ENCODE data around the gene EMX1.

EMX1 gene

DNA sequence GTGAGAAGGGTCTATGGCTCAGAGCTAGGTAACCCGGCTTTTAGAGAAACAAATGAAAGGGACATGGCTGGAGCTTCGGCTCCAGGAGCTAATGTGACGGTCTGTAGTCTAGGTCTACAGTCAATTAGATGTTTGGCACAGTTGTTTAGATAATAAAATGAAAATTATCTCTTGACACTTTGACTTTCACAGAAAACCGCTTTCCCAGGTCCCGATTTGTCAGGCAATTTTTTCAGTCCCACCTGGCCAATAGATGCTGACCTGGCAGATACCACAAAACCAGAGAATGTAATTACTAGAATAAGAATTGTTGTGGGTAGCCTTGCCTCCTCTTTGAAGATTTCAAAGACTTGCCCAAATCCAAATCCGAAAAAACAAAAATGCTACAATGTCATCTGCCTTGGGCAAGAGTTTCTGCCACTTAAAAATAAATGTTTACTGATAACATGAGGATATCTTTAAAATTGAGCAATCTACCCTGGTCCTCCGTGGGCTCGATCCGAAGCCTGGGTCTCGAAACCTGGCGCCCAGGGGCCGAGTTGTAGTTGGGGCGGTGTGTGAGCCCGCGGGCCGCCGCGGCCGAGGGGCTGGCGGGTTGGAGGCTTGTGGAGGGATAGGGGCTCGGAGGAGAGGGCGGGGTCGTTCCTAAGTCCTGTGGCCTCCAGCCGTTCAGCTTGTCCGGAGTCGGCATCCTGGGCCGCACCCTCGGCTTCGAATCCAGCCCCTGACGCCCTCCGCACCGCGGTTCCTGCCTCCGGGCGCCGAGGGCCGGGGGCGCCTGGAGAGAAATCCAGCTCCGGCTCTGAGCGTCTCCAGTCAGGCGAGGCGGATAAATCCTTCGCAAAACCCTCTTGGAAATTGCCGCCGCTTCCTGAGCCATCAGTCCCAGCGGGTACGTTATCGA, 2.3 kb downstream of the EMX1 start:
- in situ Hi-C loops (cut with MboI; ENCODE audit: low pct_unique_long_range_greater_than_20kb, low sequenced_read_pairs, unreplicated experiment): no loop called here
- peak; percentile 50 for DNase-seq (ENCODE audit: low spot score)
- TF ChIP-seq, protein P1, sequence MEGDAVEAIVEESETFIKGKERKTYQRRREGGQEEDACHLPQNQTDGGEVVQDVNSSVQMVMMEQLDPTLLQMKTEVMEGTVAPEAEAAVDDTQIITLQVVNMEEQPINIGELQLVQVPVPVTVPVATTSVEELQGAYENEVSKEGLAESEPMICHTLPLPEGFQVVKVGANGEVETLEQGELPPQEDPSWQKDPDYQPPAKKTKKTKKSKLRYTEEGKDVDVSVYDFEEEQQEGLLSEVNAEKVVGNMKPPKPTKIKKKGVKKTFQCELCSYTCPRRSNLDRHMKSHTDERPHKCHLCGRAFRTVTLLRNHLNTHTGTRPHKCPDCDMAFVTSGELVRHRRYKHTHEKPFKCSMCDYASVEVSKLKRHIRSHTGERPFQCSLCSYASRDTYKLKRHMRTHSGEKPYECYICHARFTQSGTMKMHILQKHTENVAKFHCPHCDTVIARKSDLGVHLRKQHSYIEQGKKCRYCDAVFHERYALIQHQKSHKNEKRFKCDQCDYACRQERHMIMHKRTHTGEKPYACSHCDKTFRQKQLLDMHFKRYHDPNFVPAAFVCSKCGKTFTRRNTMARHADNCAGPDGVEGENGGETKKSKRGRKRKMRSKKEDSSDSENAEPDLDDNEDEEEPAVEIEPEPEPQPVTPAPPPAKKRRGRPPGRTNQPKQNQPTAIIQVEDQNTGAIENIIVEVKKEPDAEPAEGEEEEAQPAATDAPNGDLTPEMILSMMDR (IDR thresholded peaks at IDR 0.05; ENCODE audit: extremely low read depth, insufficient read depth, missing control alignments): no peak

DNA sequence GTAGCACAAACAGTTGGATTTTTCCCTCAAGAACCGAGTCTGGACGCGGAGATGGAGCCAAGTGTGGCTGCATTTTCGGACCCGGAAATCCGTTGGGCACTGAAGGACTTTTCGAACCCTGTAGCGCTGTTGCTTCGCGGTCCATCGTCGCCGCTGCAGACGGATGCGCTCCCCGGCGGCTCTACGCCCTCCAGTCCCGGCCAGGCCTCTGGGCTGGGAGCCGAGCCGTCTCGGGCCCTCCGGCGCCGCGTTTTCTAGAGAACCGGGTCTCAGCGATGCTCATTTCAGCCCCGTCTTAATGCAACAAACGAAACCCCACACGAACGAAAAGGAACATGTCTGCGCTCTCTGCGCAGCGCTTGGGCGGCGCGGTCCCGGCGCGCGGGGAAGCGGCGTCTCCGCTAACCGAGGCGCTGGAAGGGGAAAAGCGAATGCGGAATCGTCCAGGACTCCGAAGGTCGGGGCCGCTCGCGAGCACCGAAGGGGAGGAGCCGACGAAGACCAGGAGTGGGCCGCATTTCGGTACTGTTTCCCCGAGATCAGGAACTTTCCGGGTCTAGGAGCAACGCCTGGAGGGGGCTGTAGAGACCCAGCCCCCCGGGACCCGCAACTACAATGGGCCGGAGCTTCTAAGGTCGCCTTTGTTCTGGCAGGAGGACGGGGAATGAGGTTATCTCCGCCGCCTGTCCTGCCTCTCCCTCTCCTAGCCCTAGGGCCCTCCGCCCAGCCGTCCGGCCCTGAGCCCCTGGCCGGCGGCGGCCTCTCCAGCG, 3.2 kb downstream of the EMX1 start:
- DNase-seq (ENCODE audit: low spot score): peak; percentile 75
- in situ Hi-C loops (cut with MboI; ENCODE audit: low pct_unique_long_range_greater_than_20kb, low sequenced_read_pairs, unreplicated experiment): no loop called here

DNA sequence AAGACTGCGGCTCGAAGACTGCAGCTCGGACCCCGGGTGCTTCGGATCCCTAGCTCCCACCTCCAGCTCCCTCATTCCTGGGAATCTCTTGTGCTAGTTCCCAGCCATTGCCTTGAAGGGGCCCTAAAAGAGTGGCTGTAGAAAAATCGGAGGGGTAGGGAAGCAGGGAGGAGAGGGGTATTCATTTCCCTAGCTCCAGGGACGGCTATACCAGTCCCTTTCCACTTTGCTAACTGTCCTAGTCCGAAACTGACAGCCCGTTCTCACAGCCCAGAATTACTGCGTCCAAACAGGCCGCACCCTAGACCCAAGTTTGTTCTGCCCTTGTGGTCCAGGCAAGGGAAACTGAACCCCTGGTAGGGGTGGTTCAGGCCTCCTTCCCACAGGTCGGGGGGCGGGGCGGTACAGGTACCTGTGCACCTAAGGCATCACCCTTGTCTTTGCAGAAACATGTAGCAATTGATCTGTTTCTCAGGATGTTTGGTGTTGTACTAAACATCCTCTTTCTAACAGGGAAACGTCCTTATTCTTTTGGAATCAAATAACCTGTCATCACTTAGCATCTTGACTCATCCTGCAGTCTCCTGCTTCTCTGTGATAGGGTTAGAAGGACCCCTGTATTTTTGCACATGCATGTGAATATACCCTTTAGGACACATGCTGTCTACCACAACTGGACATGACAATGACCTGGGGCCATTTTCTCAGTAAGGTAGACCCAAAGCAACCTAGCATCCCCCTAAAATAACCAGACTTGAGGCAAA, 4.0 kb downstream of the EMX1 start:
- in situ Hi-C loops (cut with MboI; ENCODE audit: low pct_unique_long_range_greater_than_20kb, low sequenced_read_pairs, unreplicated experiment): no loop called here
- TF ChIP-seq, protein P1 (IDR thresholded peaks at IDR 0.05; ENCODE audit: extremely low read depth, insufficient read depth, missing control alignments): no peak
- DNase-seq (ENCODE audit: low spot score): peak; percentile 33

More for the DNA sequence above, 3.2 kb downstream of the EMX1 start:
- TF ChIP-seq, protein P1 (IDR thresholded peaks at IDR 0.05; ENCODE audit: extremely low read depth, insufficient read depth, missing control alignments): no peak

DNA sequence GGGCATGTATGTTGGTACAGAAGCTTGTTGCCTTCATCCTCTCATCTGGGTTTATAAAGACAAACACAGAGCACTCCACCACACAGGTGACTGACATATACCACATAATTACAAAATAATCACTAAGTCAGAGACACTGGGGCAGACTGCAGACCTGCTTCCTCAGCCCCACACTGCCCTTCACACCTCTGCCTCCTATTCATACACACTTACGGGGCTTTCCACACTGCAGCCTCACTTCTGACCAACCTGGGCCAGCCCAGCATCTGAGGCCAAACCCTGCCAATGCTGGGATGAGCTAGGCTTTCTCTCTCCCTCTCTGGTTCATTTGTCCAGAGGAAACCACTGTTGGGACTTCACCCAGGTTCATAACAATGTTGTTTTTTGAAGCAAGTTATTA, 4.5 kb downstream of the EMX1 start:
- DNase-seq (ENCODE audit: low spot score): peak; percentile 34
- TF ChIP-seq, protein P1 (IDR thresholded peaks at IDR 0.05; ENCODE audit: extremely low read depth, insufficient read depth, missing control alignments): no peak
- in situ Hi-C loops (cut with MboI; ENCODE audit: low pct_unique_long_range_greater_than_20kb, low sequenced_read_pairs, unreplicated experiment): no loop called here

DNA sequence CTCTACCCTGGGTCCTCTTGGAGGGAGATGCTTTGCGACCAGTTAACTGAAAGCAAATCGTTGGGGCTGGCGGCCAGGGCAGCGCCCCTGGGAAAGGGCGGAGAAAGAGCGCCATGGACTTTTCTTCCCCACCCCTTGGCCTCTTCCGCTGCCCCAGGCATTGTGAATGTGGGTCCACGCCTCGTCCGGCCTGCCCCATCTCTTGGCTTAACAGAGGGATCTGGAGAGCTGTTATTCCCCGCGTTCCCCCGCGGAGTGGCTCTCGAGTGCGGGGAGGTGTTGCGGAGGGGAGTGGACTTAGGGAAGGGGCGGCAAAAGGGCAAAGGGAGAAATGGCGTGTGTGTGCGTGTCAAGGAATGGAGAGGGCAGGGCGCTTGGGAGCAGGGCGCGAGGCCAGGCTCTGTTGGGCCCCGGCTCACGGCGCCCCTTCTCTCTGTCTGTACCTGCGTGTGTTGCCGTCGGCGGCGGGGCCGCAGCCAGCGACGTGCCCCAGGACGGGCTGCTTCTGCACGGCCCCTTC, 6.6 kb downstream of the EMX1 start:
- TF ChIP-seq, protein P1 (IDR thresholded peaks at IDR 0.05; ENCODE audit: extremely low read depth, insufficient read depth, missing control alignments): no peak
- DNase-seq (ENCODE audit: low spot score): no peak
- in situ Hi-C loops (cut with MboI; ENCODE audit: low pct_unique_long_range_greater_than_20kb, low sequenced_read_pairs, unreplicated experiment): no loop called here

Data from GM13977 (cell line).